K562 (cell line): ENCODE data around the gene MSANTD1. TPM values are rescaled to one million over a fixed set of nuclear protein-coding genes. Genes with fewer than 3 reads are reported as not detected.

Experiments
- ATAC-seq: fragments of 200-7000 bp; cut with Tn5 transposase; 3 replicates; pipeline ENCODE4 v1.9.1; 2020; ENCODE audit warnings: moderate library complexity
- BruUV-seq: library from RNA; stranded (reverse); fragments of 400-500 nt; replicated peaks from 2 replicates; lab custom pipeline; 2021; lab: Mats Ljungman, UMichigan
- CTCF ChIA-PET: fragments of 300-600 bp; formaldehyde crosslinking; extraction: SDS; loops from one replicate; lab custom pipeline; 2021; ENCODE audit warnings: low intra/inter-chr PET ratio; lab: Yijun Ruan, JAX
- POLR2A ChIA-PET: fragments of 300-600, 350-650 bp; sonication (Branson Sonifier 250); formaldehyde crosslinking; extraction: SDS; loops from one replicate; lab custom pipeline; 2021; ENCODE audit warnings: antibody characterized with exemption, inconsistent platforms; lab: Yijun Ruan, JAX
- DNase-seq, 4 experiments: peaks; one replicate each; pipeline versions ENCODE4 v3.0.0 to v3.0.0-alpha.2; 2011 to 2018; ENCODE audit warnings: low spot score in 3 of 4, mixed read lengths in 3 of 4; ENCODE audit errors: extremely low read depth in 1 of 4
- FAIRE-seq: peaks from 2 replicates; lab custom pipeline; 2011; peaks lifted over from hg19 to GRCh38; lab: Jason Lieb, UNC
- H2AFZ ChIP-seq: 2 replicates; pipeline ENCODE4 v1.6.0; 2011; ENCODE audit warnings: low read depth, low read length, control low read depth, inconsistent platforms
- H3K27ac ChIP-seq: fragments of 200-600 bp; 3 replicates; pipeline ENCODE4 v1.8.0; 2011; ENCODE audit warnings: low read depth, mild to moderate bottlenecking, control low read depth, inconsistent platforms, low read length, moderate library complexity, mixed read lengths; ENCODE audit errors: extremely low read depth
- H3K27me3 ChIP-seq, 2 experiments: fragments of 300-600 bp in 1 of 2; 2 replicates in 1 of 2; 3 replicates in 1 of 2; pipeline versions ENCODE4 v1.6.0 to v1.8.0; 2011; ENCODE audit warnings: inconsistent platforms in 2 of 2, low read length in 2 of 2, mild to moderate bottlenecking in 1 of 2, mixed read lengths in 1 of 2, moderate library complexity in 1 of 2; ENCODE audit not compliant: control insufficient read depth in 2 of 2, insufficient read depth in 2 of 2
- H3K36me3 ChIP-seq: fragments of 300-600 bp; 3 replicates; pipeline ENCODE4 v1.8.0; 2011; ENCODE audit warnings: mild to moderate bottlenecking, low read length, inconsistent platforms; ENCODE audit not compliant: control insufficient read depth, insufficient read depth
- H3K4me1 ChIP-seq, 2 experiments: fragments of 200-600 bp in 1 of 2; replicated peaks in 1 of 2; 2 replicates in 1 of 2; 3 replicates in 1 of 2; pipeline versions ENCODE4 v1.5.1 to v1.8.0; 2011; ENCODE audit warnings: inconsistent platforms in 2 of 2, low read length in 2 of 2, mild to moderate bottlenecking in 1 of 2, mixed read lengths in 1 of 2, moderate library complexity in 1 of 2; ENCODE audit not compliant: control insufficient read depth in 2 of 2, insufficient read depth in 2 of 2
- H3K4me2 ChIP-seq: 2 replicates; pipeline ENCODE4 v1.6.1; 2011; ENCODE audit warnings: low read length, control low read depth, inconsistent platforms, mixed read lengths; ENCODE audit not compliant: insufficient read depth
- H3K4me3 ChIP-seq: fragments of 200-600 bp; sonication (generic), shearing (Covaris generic); 2 replicates; pipeline ENCODE4 v1.5.1; 2016; ENCODE audit warnings: control low read depth, inconsistent platforms
- H3K79me2 ChIP-seq: fragments of 200-600 bp; 3 replicates; pipeline ENCODE4 v1.8.0; 2011; ENCODE audit warnings: low read length, inconsistent platforms; ENCODE audit not compliant: control insufficient read depth, insufficient read depth
- H3K9ac ChIP-seq, 2 experiments: 2 replicates each; pipeline versions ENCODE4 v1.6.0 to v1.6.1; 2011; ENCODE audit warnings: low read depth in 2 of 2, low read length in 2 of 2, control low read depth in 1 of 2, inconsistent platforms in 1 of 2, mild to moderate bottlenecking in 1 of 2, mixed read lengths in 1 of 2; ENCODE audit not compliant: insufficient read depth in 1 of 2
- H3K9me1 ChIP-seq: one replicate; pipeline ENCODE4 v1.6.0; 2011; ENCODE audit warnings: inconsistent platforms, mild to moderate bottlenecking, low read length, moderate library complexity; ENCODE audit not compliant: control insufficient read depth, insufficient read depth
- H3K9me3 ChIP-seq: replicated peaks from 2 replicates; pipeline ENCODE4 v1.5.1; 2011; ENCODE audit warnings: low read depth, low read length, inconsistent platforms; ENCODE audit not compliant: control insufficient read depth, insufficient read depth
- H4K20me1 ChIP-seq: replicated peaks from 2 replicates; pipeline ENCODE4 v1.6.1; 2011; ENCODE audit warnings: low read length, inconsistent platforms, mixed read lengths; ENCODE audit not compliant: control insufficient read depth, insufficient read depth
- ASH1L ChIP-seq: fragments of 450-650 bp; IDR thresholded peaks from 2 replicates; pipeline ENCODE4 v1.6.1; 2018; ENCODE audit warnings: borderline replicate concordance, mild to moderate bottlenecking, low read depth; ENCODE audit not compliant: partially characterized antibody
- HDAC2 ChIP-seq: fragments of 450-650 bp; IDR thresholded peaks from 2 replicates; pipeline ENCODE4 v1.6.1; 2016; ENCODE audit warnings: mild to moderate bottlenecking
- HLTF ChIP-seq: fragments of 450-650 bp; IDR thresholded peaks from 2 replicates; pipeline ENCODE4 v1.6.1; 2016
- IFI16 ChIP-seq: fragments of 250-450 bp; sonication (Bioruptor Pico); IDR thresholded peaks from 2 replicates; pipeline ENCODE4 v2.1.2; 2022; ENCODE audit warnings: mild to moderate bottlenecking, inconsistent platforms
- MTA2 ChIP-seq: fragments of 450-650 bp; IDR thresholded peaks from 2 replicates; pipeline ENCODE4 v1.6.1; 2016; ENCODE audit warnings: low read depth
- MYBL2 ChIP-seq, 2 experiments: fragments of 450-650 bp in 1 of 2; sonication (generic) in 1 of 2; formaldehyde crosslinking in 1 of 2; IDR thresholded peaks; 2 replicates each; pipeline versions ENCODE4 v1.6.1 to v1.8.1; 2017 to 2022; ENCODE audit warnings: borderline replicate concordance in 1 of 2, inconsistent platforms in 1 of 2, low read depth in 1 of 2, mild to moderate bottlenecking in 1 of 2, missing genetic modification reagents in 1 of 2, moderate library complexity in 1 of 2
- NR4A1 ChIP-seq, 2 experiments: fragments of 250-450 bp in 1 of 2; fragments of 450-650 bp in 1 of 2; sonication (Bioruptor Pico) in 1 of 2; IDR thresholded peaks; 2 replicates each; pipeline versions ENCODE4 v1.4.0 to v1.6.1; 2016 to 2020; ENCODE audit warnings: mild to moderate bottlenecking in 2 of 2, missing compliant biosample characterization in 1 of 2, missing genetic modification characterization in 1 of 2, moderate library complexity in 1 of 2
- RBBP5 ChIP-seq: fragments of 200-600 bp; sonication (generic); IDR thresholded peaks from 2 replicates; pipeline ENCODE4 v1.6.1; 2012; ENCODE audit warnings: borderline replicate concordance, mild to moderate bottlenecking, low read length, control low read depth, inconsistent platforms; ENCODE audit not compliant: insufficient read depth, poor library complexity, severe bottlenecking
- SIRT6 ChIP-seq: IDR thresholded peaks from one replicate; pipeline ENCODE4 v1.6.1; 2012; ENCODE audit warnings: low read depth, mild to moderate bottlenecking, control low read depth, inconsistent platforms, low read length, moderate library complexity
- TGIF2 ChIP-seq: sonication (generic); formaldehyde crosslinking; IDR thresholded peaks from 2 replicates; pipeline ENCODE4 v1.8.1; 2022; ENCODE audit warnings: mild to moderate bottlenecking, missing genetic modification reagents, moderate library complexity
- ZBTB17 ChIP-seq: fragments of 450-650 bp; formaldehyde crosslinking; IDR thresholded peaks from 2 replicates; pipeline ENCODE4 v1.4.0; 2020; ENCODE audit warnings: mild to moderate bottlenecking
- ZNF239 ChIP-seq: fragments of 250-450 bp; sonication (Bioruptor Pico); IDR thresholded peaks from 2 replicates; pipeline ENCODE4 v1.4.0; 2020; ENCODE audit warnings: mild to moderate bottlenecking
- WGBS: fragments of 100-300 bp; shearing (Covaris generic); methylation state at CpG from one replicate; pipeline ENCODE4 v1.1.6; 2016; ENCODE audit warnings: low coverage, mixed read lengths; ENCODE audit not compliant: insufficient coverage; ENCODE audit errors: missing lambda C conversion rate; 5-methylcytosine and 5-hydroxymethylcytosine counted together
- in situ Hi-C: fragments of 300-500 bp; cut with MboI; formaldehyde crosslinking; loops from 4 replicates; pipeline ENCODE4 v1.15.0; 2018; ENCODE audit warnings: inconsistent platforms, mixed read lengths
- intact Hi-C: fragments of 100-400 bp; cut with micrococcal nuclease; formaldehyde crosslinking; loops from 2 replicates; pipeline ENCODE4 v1.14.2; 2022
- polyA plus RNA-seq, 8 experiments: library from polyadenylated mRNA; depleted of rRNA in 4 of 8; stranded (reverse) in 5 of 8; unstranded in 3 of 8; fragments of >200 nt; fragmentation: Nextera tagmentation in 2 of 8; fragmentation: Illumina TruSeq in 1 of 8; extraction: Ambion mirVana in 2 of 8; extraction: Trizol in 1 of 8; gene quantifications; 2 replicates each; pipeline versions ENCODE4 v1.2.1 to v1.2.3, GENCODE V29; 2011 to 2014; ENCODE audit warnings: inconsistent platforms in 1 of 8, missing spikeins in 1 of 8
- total RNA-seq, 7 experiments: library from RNA; depleted of rRNA in 6 of 7; stranded (reverse); fragments of >200 nt in 6 of 7; fragmentation: Illumina TruSeq in 2 of 7; extraction: Trizol in 2 of 7; gene quantifications; 2 replicates each; pipeline versions ENCODE4 v1.2.1 to v1.2.3, GENCODE V29; 2011 to 2021; ENCODE audit warnings: low replicate concordance in 1 of 7
- TF ChIP-seq, protein P1 (sequence below): fragments of 250-450 bp; sonication (Bioruptor Pico); IDR thresholded peaks from 2 replicates; pipeline ENCODE4 v1.5.0; 2021
- TF ChIP-seq, protein P2 (sequence below): fragments of 450-650 bp; formaldehyde crosslinking; IDR thresholded peaks from 2 replicates; pipeline ENCODE4 v1.4.0; 2022; ENCODE audit warnings: mild to moderate bottlenecking, moderate library complexity
- TF ChIP-seq, protein P3 (sequence below): sonication (generic); formaldehyde crosslinking; IDR thresholded peaks from 2 replicates; pipeline ENCODE4 v1.8.1; 2023; ENCODE audit warnings: mild to moderate bottlenecking, missing genetic modification reagents
- TF ChIP-seq, protein P4 (sequence below): sonication (generic); formaldehyde crosslinking; IDR thresholded peaks from 2 replicates; pipeline ENCODE4 v1.5.0; 2020; ENCODE audit warnings: missing genetic modification reagents

The MSANTD1 gene
- total and polyA plus RNA-seq, 9 of the 15 experiments (the other 6 are each of a cell fraction or from before 2014, with no cell fraction given), result 0.04 to 0.09 (median 0.07) TPM; not detected in 6

DNA sequence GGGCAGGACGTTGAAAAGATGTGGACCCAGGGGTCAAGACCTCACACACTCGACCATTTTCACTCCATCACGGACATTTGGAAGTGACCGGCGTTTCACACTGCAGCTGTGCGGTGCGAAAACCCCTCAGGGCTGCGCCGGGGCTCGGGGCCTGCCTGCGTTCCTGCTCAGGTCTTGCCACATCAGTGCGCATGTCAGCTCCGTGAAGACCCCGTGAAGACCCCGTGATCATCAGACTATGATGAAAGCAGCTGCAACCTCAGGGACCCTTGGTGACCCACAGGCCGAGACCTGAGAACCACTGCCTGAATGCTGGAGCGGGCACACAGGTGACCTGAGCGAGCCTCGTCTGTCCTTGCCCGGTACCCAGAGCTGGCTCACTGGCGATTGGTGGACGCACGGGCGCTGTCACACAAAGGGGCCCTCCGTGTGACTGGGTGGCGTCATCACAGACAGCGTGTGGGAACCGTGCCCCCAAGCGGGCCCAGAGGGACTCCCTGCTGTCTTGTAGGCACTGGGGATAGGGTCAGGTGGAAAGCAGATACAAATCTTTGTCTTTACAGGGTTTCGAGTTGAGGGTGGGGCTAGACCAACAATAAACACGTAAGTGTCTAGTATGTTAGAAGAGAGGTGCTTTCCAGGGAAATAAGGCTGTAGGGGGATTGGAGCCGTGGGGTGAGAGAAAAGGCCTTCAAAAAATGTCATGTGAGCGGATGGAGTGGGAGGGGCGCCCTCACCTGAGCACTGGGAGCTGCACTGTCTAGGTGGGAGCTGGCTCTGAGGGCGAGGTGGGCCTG is 12.7 kb downstream of the MSANTD1 start:
- H3K79me2 ChIP-seq, result no peaks in the 10 kb centered on the region
- H3K9me1 ChIP-seq, result no peaks in the 10 kb centered on the region
- H3K27ac ChIP-seq, result no peak overlapping the region
- BruUV-seq, result no TSS peak
- POLR2A ChIA-PET, result no interaction called here
- H2AFZ ChIP-seq, result no peak overlapping the region
- H3K9me3 ChIP-seq, result no peaks in the 10 kb centered on the region
- peaks cover 55 to 85% of the 10 kb centered on the region in 2 experiments for H3K27me3 ChIP-seq
- 21% methylated on average over 34 of the region's 35 CpGs for WGBS
- no peak overlapping the region for H3K4me2 ChIP-seq
- CTCF ChIA-PET, result interaction anchor here (0.6 kb wide), 1 partner anchor 694 kb away, joined by 3 read pairs; no protein-coding TSS in a partner anchor
- H4K20me1 ChIP-seq, result peaks cover 5% of the 10 kb centered on the region
- in situ Hi-C loops, result no loop called here
- H3K36me3 ChIP-seq, result no peaks in the 10 kb centered on the region
- no peak overlapping the region for H3K4me3 ChIP-seq
- intact Hi-C loops, result no loop called here
- peaks cover 0 to 3% of the 10 kb centered on the region in 2 experiments; a peak in 2 of 5 replicates for H3K4me1 ChIP-seq
- ATAC-seq, result no peak; the same call in 2 of the 3 replicates
- FAIRE-seq, result no peak
- H3K9ac ChIP-seq, result no peak overlapping the region
- DNase-seq, result no peak
- TF ChIP-seq ZNF239 (CRISPR knock-in tag) (no peak), ASH1L (no peak), RBBP5 (no peak), HLTF (no peak), SIRT6 (no peak), MYBL2 (IDR thresholded peaks at IDR 0.05; ENCODE audit: low read depth) (no peak), MYBL2 (CRISPR knock-in tag; IDR thresholded peaks at IDR 0.05; ENCODE audit: borderline replicate concordance) (no peak), NR4A1 (CRISPR knock-in tag; IDR thresholded peaks at IDR 0.05) (no peak), NR4A1 (tag; IDR thresholded peaks at IDR 0.05) (no peak), IFI16 (CRISPR knock-in tag) (no peak), ZBTB17 (CRISPR knock-in tag) (no peak), TGIF2 (CRISPR knock-in tag) (no peak), HDAC2 (no peak), MTA2 (no peak)
- TF ChIP-seq, protein P1, sequence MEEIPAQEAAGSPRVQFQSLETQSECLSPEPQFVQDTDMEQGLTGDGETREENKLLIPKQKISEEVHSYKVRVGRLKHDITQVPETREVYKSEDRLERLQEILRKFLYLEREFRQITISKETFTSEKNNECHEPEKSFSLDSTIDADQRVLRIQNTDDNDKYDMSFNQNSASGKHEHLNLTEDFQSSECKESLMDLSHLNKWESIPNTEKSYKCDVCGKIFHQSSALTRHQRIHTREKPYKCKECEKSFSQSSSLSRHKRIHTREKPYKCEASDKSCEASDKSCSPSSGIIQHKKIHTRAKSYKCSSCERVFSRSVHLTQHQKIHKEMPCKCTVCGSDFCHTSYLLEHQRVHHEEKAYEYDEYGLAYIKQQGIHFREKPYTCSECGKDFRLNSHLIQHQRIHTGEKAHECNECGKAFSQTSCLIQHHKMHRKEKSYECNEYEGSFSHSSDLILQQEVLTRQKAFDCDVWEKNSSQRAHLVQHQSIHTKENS (CRISPR knock-in tag), result no peak
- TF ChIP-seq, protein P2, sequence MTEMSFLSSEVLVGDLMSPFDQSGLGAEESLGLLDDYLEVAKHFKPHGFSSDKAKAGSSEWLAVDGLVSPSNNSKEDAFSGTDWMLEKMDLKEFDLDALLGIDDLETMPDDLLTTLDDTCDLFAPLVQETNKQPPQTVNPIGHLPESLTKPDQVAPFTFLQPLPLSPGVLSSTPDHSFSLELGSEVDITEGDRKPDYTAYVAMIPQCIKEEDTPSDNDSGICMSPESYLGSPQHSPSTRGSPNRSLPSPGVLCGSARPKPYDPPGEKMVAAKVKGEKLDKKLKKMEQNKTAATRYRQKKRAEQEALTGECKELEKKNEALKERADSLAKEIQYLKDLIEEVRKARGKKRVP (CRISPR knock-in tag), result no peak
- TF ChIP-seq, protein P3, sequence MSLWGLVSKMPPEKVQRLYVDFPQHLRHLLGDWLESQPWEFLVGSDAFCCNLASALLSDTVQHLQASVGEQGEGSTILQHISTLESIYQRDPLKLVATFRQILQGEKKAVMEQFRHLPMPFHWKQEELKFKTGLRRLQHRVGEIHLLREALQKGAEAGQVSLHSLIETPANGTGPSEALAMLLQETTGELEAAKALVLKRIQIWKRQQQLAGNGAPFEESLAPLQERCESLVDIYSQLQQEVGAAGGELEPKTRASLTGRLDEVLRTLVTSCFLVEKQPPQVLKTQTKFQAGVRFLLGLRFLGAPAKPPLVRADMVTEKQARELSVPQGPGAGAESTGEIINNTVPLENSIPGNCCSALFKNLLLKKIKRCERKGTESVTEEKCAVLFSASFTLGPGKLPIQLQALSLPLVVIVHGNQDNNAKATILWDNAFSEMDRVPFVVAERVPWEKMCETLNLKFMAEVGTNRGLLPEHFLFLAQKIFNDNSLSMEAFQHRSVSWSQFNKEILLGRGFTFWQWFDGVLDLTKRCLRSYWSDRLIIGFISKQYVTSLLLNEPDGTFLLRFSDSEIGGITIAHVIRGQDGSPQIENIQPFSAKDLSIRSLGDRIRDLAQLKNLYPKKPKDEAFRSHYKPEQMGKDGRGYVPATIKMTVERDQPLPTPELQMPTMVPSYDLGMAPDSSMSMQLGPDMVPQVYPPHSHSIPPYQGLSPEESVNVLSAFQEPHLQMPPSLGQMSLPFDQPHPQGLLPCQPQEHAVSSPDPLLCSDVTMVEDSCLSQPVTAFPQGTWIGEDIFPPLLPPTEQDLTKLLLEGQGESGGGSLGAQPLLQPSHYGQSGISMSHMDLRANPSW (CRISPR knock-in tag), result no peak
- TF ChIP-seq, protein P4, sequence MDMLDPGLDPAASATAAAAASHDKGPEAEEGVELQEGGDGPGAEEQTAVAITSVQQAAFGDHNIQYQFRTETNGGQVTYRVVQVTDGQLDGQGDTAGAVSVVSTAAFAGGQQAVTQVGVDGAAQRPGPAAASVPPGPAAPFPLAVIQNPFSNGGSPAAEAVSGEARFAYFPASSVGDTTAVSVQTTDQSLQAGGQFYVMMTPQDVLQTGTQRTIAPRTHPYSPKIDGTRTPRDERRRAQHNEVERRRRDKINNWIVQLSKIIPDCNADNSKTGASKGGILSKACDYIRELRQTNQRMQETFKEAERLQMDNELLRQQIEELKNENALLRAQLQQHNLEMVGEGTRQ (CRISPR knock-in tag), result no peak
